ENCODE data around the gene IGSF9B. TPM values are rescaled to one million over a fixed set of nuclear protein-coding genes. Genes with fewer than 3 reads are reported as not detected.

Gene IGSF9B
- total RNA-seq, 4 donors from 2014 or later = 21.7 to 130 (median 58.6) TPM

DNA sequence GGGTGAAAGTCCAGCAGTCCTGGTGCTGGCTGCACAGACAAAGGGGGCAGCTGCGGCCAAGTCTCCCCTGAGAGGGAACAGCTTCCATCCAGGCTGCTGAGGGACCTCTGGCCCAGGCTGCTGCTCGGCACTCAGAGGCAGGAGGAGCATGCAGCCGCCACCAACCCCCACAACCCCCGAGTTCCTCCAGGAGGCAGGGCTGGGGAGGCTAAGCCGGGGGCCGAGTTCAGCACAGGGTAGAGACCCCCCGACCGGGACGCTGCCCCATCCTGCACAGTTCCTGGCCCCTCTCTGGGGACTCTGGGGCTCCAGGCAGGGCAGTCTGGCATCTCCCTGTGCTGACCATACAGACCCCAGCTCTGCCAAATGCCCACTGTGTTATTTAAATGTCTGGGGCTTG is 20.2 kb downstream of the IGSF9B start:
- 59% methylated on average over 9 of the region's 9 CpGs for WGBS
- Histone ChIP-seq H3K9me3 (no peaks in the 10 kb centered on the region), H3K27me3 (no peaks in the 10 kb centered on the region), H3K4me3 (no peak overlapping the region), H3K4me1 (peaks cover 21 to 52% (median 27%) of the 10 kb centered on the region in 4 donors), H3K36me3 (peaks cover 27 to 75% (median 57%) of the 10 kb centered on the region in 4 donors), H3K27ac (replicated peaks in 1 of 4) (peak overlapping the region in 2 of 4 donors; percentile 31 to 68)
- intact Hi-C loops (cut with DNase I) = no loop called here
- DNase-seq (ENCODE audit: extremely low spot score) = no peak
- TF ChIP-seq, protein P1, sequence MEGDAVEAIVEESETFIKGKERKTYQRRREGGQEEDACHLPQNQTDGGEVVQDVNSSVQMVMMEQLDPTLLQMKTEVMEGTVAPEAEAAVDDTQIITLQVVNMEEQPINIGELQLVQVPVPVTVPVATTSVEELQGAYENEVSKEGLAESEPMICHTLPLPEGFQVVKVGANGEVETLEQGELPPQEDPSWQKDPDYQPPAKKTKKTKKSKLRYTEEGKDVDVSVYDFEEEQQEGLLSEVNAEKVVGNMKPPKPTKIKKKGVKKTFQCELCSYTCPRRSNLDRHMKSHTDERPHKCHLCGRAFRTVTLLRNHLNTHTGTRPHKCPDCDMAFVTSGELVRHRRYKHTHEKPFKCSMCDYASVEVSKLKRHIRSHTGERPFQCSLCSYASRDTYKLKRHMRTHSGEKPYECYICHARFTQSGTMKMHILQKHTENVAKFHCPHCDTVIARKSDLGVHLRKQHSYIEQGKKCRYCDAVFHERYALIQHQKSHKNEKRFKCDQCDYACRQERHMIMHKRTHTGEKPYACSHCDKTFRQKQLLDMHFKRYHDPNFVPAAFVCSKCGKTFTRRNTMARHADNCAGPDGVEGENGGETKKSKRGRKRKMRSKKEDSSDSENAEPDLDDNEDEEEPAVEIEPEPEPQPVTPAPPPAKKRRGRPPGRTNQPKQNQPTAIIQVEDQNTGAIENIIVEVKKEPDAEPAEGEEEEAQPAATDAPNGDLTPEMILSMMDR (IDR thresholded peaks at IDR 0.05) = no peak
- TF ChIP-seq EP300 (IDR thresholded peaks at IDR 0.05) (no peak), POLR2A (IDR thresholded peaks at IDR 0.05; ENCODE audit: low read depth) (no peak), POLR2AphosphoS5 (IDR thresholded peaks at IDR 0.05) (no peak)

DNA sequence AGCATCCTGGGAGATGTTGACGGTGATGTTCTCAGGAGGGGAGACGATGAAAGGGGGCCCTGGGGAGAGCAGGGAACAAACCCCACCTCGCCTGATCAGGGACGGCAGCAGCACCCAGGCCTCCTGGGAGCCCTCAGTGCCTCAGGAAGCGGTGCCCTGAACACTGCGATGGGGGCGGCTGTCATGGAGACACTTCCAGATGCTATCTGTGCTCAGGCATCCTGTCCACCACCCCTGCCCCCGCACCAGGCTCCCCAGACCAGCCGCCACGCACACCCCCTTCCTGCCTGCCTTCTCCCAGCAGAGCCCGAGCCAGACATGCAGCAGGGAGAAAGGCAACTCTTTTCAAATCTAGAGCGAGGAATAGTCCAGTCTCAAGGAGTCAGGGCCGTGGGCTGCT is 20.6 kb downstream of the IGSF9B start:
- no peak for TF ChIP-seq POLR2AphosphoS5 (IDR thresholded peaks at IDR 0.05)
- TF ChIP-seq, protein P1 (IDR thresholded peaks at IDR 0.05) = no peak
- Histone ChIP-seq H3K27me3 (no peaks in the 10 kb centered on the region), H3K4me3 (no peak overlapping the region), H3K4me1 (peaks cover 21 to 52% (median 30%) of the 10 kb centered on the region in 4 donors), H3K36me3 (peaks cover 27 to 75% (median 61%) of the 10 kb centered on the region in 4 donors), H3K27ac (replicated peaks in 1 of 4) (peak overlapping the region in 2 of 4 donors; percentile 31 to 68), H3K9me3 (no peaks in the 10 kb centered on the region)
- WGBS = 67% methylated on average over 10 of the region's 13 CpGs
- no peak for DNase-seq (ENCODE audit: extremely low spot score)
- intact Hi-C loops (cut with DNase I) = no loop called here

DNA sequence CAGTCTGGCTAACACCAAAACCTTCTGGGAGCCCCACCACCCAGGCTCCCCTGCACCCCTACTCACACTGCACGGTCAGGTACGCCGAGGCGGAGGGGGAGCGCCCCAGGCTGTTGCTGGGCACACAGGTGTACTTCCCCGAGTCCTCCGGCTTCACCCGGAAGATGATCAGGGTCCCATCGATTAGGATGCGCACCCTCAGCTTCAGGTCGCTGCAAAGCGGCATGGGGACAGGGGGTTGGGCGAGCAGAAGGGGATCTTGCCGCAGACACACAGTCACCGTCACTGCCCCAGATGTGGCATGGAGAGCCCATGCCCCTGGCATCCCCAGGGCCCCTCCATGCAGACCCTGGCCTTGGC is 21.2 kb downstream of the IGSF9B start:
- Histone ChIP-seq H3K27ac (replicated peaks in 1 of 4) (peak overlapping the region in 3 of 4 donors; percentile 48 to 68 (median 59)), H3K4me3 (no peak overlapping the region), H3K4me1 (peaks cover 21 to 56% (median 36%) of the 10 kb centered on the region in 4 donors), H3K36me3 (peaks cover 27 to 75% (median 66%) of the 10 kb centered on the region in 4 donors), H3K9me3 (no peaks in the 10 kb centered on the region), H3K27me3 (no peaks in the 10 kb centered on the region)
- TF ChIP-seq POLR2AphosphoS5 (IDR thresholded peaks at IDR 0.05) (no peak), EP300 (IDR thresholded peaks at IDR 0.05) (no peak)
- TF ChIP-seq, protein P1 (IDR thresholded peaks at IDR 0.05) = no peak
- DNase-seq (ENCODE audit: extremely low spot score) = no peak
- intact Hi-C loops (cut with DNase I) = no loop called here
- WGBS = 90% methylated on average over 12 of the region's 15 CpGs

DNA sequence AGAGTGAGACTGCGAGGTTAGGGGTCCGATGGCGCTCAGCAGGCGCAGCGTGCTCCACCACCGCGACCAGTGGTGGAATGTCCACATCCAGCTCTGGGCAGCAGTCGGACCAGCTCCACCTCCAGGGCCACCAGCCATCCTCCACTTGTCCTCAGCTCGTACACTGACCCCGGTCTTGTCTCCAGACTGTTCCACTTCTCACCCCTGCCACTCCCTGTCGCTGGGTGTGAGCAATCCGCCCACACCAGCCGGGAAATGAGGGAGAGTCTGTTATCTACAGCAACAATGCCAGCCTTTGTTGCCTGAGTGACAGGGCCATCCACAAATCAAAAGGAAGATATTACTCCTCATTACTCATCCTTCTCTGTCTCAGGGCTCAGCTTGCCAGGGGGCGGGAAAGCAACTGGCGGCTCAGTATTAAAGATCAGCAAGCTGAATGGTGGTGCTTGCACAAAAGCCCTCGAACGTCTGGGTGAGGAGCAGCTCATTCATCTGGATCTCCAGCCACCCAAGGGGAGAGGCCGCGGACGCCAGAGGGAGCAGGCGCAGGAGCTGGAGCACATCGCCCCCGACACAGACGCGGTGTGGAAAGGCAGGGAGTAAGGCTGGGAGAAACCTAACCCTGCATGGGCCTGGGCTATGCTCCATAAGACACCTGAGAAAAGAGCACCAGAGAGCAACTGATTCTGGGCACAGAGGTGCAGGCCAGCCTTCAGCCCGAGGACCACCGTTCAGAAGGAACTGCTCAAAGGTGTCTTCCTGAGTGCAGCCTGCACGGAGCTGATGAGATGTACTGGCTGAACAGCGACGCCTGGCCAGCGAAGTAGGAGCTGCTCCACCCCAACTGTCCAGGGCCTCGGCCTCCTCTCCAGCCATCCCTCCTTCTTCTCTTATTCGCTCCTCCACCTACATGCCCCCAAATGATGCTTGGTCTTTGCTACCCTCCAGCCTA is 21.9 kb downstream of the IGSF9B start:
- no peak overlapping the region for H3K4me3 ChIP-seq
- H3K36me3 ChIP-seq = peaks cover 27 to 79% (median 72%) of the 10 kb centered on the region in 4 donors
- 83% methylated on average over 33 of the region's 33 CpGs for WGBS
- peak overlapping the region; percentile 37 to 68 (median 54) for H3K27ac ChIP-seq (replicated peaks in 1 of 4)
- H3K9me3 ChIP-seq = no peaks in the 10 kb centered on the region
- H3K27me3 ChIP-seq = no peaks in the 10 kb centered on the region
- intact Hi-C loops (cut with DNase I) = no loop called here
- no peak for TF ChIP-seq EP300 (IDR thresholded peaks at IDR 0.05)
- peak; percentile 36 to 47 for TF ChIP-seq POLR2AphosphoS5 (IDR thresholded peaks at IDR 0.05)
- no peak for DNase-seq (ENCODE audit: extremely low spot score)
- peaks cover 21 to 63% (median 42%) of the 10 kb centered on the region in 4 donors for H3K4me1 ChIP-seq

DNA sequence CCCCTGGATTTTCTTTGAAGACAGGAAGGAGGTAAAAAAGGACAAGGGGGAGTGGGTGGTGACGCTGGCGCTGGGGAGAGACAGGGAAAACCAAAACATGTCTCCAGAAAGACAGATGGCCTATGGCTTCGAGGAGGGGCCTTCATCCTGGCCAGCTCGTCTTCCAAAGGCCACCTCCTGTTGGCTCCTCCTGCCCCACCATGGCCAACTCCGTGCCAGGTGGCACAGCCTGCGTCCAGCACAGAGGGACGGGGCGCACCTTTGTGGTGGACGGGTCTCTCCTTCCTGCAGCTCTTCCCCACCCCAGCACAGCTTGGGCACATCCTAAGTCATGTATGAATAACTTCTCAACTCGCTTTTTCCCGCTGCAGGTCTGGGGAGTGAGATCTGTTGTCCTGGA is 22.7 kb downstream of the IGSF9B start:
- TF ChIP-seq, protein P1 (IDR thresholded peaks at IDR 0.05) = no peak
- TF ChIP-seq POLR2AphosphoS5 (IDR thresholded peaks at IDR 0.05) (no peak), POLR2A (IDR thresholded peaks at IDR 0.05; ENCODE audit: low read depth) (no peak), EP300 (IDR thresholded peaks at IDR 0.05) (no peak)
- intact Hi-C loops (cut with DNase I) = no loop called here
- Histone ChIP-seq H3K27me3 (no peaks in the 10 kb centered on the region), H3K4me1 (peaks cover 21 to 70% (median 50%) of the 10 kb centered on the region in 4 donors), H3K36me3 (peaks cover 25 to 80% (median 73%) of the 10 kb centered on the region in 4 donors), H3K4me3 (no peak overlapping the region), H3K27ac (replicated peaks in 1 of 4) (peak overlapping the region; percentile 37 to 68 (median 54)), H3K9me3 (no peaks in the 10 kb centered on the region)
- DNase-seq (ENCODE audit: extremely low spot score) = no peak
- 65% methylated on average over 11 of the region's 11 CpGs for WGBS
